ENCODE results near the gene RAD23B.
A peak's percentile ranks its signal among the peaks of the same experiment; 100 is the strongest.

The RAD23B gene

DNA sequence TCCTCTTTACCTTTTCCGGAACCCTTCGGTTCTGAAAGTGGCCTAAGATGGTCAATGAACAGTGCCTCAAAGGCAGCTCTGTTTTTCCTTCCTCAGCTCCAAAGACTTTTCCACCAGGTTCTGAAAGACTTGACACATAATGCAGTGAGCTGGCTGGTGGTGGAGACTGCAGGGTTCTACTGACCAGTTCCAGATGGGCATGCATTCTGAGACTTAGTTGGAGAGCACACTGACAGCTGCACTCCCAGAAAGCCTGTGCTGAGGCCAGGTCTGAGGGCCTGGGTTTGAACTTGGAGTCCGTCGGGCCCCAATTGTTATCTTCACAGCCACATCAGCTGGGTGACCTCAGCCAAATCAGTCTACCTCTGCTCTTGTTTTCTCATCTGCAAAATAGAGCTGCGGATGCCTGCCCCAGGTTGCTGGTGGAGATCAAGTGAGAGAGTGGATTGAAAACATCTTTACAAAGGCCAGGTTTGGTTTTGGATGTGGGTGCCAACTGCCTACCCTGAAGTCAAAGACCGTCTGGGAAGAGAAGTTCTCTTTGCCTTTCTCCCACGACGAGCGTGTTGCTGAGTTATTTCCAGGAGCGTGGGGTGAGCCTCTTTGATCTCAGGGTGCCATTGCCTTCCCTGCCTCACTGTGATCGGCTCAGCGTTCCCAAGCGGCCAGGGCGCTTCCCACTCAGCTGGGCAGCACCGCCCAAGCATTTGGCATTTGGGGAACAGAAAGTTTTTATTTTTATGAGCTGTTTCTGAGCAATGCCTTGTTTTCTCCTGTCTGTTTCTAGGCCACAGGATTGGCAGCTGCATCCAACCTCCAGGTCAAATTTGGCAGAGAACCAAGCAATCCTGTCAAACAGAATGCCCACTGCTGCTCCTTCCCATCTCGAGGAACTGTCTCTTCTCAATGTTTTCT is 54.9 kb downstream of the RAD23B start:
- DNase-seq = no peak

DNA sequence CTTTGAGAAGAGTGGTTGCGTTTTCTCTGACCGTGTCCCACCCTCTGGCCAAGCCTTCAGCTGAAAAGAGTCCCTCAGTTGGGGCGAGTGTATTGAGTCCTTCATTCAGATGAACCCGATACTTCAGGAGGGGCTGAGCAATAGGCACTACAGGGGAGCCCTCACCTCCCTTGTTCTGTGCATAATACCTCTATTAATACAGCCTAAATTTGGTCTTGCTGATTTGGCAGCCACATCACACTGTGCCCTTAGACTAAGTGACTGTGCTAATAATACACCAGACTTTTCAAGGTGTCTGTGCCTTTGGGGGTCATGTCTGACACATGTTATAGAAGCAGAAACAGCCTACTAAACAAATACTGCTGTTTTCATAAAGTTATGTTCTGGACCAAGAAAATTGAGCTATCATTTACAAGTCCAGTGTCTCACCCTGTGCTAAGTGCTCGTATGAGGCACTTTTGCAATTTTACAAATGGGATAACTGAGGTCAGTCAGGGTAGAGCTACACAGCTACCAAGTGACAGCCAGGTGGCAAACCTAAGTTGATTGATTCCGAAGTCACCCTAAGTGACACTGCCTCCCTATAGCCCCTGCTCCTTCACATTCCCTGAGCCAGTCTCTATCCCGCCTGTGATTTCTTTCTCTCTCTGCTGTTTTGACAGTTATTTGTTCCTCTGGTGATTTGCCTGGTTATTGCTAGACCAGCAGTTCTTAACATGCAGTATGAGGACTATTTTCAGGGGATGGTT is 56.0 kb downstream of the RAD23B start:
- DNase-seq = no peak

DNA sequence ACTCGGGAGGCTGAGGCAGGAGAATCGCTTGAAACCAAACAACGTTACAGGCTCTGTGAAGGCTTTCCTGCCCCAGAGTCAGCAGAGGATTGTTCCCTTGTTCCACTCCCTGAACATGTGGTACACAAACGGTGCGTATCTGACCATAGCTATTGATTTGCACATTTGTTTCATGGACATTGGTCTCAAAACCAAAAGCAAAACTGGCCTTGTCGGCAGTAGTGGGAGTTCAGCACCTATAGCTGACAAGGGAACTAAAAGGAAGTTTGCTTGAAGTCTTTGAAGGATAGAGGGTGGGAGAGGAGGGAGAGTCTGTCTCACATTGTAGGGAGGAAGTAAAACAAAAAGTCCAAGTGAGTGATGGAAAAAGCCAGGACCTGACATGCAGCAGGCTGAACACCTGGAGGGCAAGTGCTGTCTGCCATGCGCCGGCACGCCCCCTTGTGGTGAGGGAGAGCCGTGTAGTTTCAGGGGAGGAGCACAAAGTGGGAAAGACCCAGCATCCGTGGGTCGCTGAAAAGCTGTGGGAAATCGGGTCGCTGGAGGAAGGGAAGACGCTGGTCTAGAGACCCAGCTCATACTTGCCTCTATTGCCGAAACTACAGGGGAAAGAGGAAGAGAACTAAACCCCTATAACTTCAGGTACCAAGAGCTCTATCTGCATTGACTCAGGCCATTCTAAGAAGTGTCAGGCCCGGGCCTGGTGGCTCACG is 58.0 kb downstream of the RAD23B start:
- DNase-seq = no peak

DNA sequence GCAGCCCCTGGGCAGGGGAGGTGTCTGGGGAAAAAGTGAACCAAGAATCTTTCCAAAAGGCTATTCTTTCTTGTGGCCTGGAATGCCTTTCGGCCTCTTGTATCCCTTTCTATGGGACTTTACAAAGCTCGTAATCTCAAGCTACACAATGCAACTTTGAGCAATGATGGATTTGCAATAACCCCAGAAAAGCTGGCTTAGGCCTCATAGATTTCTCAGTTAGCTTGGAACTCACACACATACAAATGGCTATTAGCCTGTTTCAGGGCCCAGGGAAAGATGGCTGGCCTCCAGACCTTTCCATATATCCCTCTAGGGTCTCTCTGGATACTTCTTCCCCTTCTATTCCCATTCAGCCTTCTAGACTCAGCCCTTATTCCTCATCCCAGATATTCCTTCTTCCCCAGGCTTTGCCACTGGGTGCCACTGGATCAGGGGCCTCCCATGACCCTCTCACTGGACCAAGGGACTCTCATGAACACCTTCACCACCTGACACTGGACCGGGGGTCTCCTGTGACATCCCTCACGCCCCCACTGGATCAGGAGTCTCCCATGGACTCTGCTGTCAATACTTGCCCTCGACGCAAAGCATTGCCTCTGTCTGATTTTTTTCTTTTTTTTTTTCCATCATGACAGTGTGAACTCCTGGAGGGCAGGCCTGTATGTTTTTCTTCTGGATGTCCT is 59.5 kb downstream of the RAD23B start:
- no peak for DNase-seq

DNA sequence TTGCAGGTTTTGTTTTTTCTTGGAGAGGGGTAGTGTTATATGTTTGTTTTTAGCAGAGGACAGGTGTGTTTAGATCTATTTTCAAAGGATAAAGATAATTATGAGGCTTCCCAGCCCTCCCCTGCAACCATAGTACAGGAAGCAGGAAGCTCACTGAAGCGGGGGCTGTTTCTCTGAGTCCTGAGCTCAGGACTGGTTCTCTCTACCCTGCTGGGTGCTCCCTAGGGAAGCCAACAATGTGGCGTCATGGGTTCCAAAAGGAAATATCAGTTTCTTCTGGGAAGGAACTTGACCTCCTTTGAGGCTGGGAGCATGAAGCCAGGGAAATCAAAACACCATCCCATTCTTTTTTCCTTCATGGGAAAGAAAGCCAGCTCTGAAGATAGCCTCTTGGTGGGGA is 62.2 kb downstream of the RAD23B start:
- DNase-seq = no peak

DNA sequence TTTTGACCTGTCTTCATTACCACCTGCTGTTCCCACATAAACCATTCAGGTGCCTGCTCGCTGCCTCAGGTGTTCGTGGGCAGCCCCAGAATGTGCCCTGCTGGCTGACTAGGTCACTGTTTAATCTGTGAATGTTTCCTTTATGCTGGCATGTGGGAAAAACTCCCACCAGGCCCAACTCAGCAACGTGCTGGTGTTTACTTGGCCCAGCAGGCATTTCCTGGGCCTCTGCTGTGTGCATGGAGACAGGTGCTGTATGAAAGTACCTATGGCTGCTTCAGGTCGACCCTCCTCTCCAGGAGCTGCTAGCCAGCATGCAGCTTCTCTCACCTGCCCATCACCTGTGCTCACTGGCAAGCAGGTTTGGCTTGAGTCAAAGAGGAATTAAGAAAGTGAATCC is 65.8 kb downstream of the RAD23B start:
- DNase-seq = no peak

DNA sequence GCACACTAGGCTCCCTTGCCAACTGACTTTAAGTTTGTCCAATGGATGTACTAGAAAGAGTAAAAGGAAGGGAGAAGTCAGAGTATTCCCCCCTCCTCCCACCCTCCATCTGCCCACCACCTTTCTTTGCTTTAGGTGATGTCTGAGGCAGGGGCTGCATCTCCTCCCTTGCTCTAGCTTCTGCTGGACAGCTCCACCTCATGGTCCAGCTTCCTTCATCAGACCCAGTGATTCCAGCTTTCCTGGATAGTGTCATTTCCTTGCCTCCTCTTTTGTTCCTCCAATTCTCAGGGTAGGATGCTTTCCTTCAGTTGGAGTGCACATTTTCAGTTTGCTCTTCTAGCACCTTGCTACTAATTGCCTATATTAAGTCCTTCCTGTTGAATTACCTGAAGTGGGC is 67.4 kb downstream of the RAD23B start:
- no peak for DNase-seq

DNA sequence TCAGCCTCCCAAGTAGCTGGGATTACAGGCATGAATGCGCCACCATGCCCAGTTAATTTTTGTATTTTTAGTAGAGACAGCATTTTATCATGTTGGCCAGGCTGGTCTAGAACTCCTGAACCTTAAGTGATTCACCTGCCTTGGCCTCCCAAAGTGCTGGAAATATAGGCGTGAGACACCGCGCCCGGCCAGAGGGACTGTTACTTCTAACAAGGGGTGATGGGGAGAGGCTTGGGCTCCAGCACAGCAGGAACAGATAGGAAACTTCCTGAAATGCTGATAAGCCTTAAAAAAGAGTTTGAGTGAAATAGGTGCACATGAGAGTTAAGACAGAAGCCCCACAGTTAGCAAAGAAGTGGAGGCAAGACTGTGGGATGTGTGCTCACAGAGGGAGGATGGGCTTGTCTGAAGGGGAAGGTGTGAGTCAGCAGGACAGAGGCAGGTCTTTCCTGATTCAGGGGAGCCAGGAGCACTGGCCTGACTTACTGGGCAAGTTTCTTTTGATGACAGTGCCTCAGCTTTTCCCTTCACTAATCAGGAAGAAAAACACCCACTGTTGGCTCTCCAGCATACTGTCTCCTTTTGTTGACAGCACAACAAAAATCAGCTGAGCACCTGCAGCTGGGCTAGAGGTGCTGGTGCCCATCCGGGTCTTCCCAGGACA is 68.4 kb downstream of the RAD23B start:
- no peak for DNase-seq

DNA sequence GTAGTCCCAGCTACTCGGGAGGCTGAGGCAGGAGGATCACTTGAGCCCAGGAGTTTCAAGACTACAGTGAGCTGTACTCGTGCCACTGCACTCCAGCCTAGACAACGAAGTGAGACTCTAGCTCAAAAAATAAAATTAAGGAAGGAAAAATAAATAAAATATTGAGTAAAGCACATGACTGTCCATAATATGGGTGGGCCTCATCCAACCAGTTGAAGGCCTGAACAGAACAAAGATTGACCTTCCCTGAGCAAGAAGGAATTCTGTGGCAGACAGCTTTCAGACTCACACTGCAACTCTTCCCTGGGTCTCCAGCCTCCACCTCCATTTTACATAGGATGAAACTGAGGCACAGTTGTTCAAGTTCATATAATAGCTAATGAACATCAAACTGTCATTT is 72.3 kb downstream of the RAD23B start:
- no peak for DNase-seq

DNA sequence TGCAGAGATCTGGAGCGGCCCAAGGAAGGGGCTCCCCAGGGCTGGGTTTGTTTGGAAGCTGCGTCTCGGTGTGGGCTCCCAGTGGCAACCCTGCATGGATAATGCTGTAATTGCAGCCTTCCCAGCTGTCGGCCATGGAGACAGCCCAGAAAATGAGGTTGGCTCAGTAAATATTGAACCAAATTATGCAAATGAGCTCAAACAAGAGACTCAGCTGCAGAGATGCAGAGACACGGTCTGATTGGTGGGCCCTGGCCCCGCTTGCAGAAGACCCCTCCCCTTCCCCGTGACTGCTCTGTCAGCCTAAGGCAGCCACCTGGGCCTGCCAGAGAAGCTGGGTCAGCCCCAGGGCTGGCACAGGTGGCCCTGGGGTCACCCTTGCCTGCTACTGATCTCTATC is 75.9 kb downstream of the RAD23B start:
- no peak for DNase-seq

DNA sequence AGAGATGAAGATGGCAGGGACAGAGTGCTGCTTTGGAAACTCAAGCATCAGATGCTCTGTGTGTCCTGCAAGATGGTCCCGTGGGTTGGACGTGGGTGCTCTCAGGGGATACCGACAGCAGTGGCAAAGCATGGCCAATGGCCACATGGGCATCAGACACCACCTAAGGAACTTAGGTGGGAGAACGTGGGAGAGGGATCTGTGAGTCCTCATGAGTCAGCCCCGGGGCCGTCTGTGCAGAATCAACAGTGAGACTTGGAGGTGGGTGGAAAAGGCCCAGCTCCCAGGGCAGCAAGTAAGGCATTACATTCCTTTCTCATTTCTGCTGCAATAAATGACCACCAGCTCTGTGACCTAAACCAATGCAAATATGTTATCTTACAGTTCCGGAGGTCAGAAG is 77.0 kb downstream of the RAD23B start:
- no peak for DNase-seq

DNA sequence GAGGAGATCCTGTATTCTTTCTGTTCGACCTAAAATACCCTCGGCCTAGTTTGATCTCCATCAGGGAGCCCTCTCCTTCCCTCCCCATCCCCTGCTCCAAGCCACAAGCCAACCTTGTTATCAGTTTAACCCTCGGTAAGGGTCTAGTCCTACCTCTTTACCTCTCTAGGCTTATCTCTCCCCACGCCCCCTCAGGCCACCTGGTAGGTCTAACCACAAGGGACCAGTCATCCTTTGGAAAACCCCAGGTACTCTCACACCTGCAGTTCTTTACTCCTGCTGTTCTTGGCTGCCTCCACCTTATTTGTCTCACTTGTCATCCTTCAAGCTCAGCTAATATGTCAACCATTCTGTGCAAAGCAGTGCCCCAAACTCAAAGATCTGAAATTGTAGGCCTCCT is 78.7 kb downstream of the RAD23B start:
- no peak for DNase-seq

DNA sequence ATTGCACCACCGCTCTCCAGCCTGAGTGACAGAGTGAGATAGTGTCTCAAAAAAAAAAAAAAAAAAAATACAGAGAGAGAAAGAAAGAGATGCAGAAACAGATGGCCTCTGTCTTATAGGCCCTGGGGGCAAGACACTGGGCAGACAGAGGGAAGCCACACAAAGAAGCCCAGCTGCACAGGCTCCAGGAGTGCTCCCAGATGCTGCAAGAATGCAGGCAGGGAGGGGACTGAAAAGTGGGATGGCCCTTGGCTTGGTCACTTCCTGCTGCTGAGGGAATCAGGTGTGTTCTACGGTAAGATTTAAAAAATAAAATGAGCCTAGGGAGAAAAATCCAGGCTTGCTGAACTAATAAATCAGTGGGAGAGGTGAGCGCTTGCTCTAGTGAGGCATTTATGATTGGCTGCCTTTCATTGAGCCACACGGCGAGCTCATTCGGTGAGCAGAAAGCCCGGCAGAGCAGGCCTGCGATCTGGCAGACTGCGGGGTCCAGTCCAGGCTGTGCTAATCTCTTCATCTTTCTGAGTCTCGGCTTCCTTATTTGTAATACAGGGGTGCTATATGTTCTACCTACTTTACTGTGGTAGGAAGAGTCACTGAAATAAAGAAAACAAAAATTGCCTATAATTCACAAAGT is 80.6 kb downstream of the RAD23B start:
- peak; percentile 42 for DNase-seq

DNA sequence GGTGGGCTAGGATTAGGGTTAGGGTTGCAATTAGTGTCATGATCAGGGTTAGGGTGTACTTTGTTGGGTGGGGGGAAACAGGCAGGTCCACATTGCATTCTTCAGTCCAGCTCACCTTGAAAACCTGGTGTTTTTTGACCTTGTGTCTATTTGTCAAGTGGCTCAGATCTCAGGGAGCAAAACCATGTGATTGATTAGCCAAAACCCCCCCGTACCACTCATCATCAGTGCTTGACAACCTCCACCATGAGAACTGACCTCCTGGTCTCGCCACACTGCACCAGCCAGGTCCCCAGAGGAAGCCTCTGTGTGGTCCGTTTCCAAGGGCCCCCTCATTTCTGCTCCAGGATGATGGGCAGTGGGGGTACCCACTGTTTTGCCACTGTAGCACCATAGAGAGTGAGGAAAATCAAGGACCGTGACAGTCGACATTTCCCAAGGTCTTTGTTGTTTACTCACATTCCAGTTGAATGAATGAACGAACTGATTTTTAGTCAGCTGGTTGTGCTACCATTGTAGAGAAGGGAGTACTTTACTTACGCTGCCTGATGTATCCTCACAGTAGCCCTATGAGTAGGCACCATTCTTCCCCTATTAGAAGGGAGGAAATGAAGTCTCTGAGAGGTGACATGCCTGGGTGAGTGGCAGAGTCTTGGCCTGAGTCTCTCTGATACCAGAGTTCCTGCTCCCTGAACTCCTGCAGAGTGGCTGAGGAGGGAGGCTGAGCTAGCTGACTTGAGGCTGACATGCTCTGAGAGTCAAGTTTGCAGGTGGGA is 84.8 kb downstream of the RAD23B start:
- no peak for DNase-seq

DNA sequence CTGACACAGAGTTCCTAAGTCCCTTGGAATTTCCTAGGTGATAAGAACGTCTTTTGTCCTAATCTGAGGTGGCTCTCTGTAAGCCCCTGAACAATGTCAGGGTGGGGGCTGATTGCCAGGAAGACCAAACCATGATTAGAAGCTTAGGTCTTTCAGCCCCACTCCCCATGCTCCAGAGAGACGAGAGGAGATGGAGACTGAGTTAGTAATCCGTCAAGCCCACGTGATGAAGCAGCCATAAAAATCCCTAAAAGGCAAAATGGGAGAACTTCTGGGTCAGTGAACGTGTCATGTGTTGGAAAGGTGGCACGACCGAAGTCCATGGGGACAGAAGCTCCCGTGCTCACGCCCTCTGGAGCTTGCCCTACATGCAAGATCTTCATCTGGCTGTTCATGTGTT is 85.6 kb downstream of the RAD23B start:
- DNase-seq = no peak

DNA sequence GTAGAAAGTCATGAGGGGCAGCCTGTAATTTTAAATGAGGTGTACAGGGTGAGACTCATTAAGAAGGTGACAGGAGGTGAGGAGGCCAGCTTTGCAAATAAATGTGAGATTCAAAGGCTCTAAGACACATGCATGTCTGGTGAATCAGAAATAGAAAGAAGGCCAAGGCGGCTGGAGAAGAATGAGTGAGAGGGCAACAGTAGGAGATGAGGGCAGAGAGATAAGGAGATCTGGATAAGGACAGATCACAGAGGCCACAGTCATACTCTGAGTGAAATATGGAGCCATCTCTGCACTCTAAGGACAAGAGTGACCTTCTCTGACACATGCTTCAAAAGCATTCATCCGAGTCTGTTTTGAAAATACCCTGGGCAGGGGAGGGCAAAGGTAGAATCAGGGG is 90.7 kb downstream of the RAD23B start:
- DNase-seq = no peak

DNA sequence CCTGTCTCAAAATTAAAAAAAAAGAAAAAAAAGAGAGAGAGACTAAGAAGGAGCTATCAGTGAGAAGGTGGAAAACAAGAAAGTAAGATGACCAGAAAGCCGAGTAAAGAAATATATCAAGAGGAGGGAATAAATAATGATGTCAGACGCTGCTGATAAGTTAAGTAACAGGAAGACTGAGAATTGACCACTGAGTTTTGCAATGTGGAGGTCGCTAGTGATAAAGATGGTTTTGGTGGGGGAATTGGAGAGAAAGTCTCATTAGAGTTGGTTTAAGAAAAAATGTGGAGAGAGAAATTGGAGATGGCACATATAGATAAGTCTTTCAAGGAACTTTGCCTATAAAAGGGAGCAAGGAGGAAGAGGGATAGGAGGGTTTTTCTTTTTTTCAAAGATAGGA is 91.9 kb downstream of the RAD23B start:
- DNase-seq = no peak

DNA sequence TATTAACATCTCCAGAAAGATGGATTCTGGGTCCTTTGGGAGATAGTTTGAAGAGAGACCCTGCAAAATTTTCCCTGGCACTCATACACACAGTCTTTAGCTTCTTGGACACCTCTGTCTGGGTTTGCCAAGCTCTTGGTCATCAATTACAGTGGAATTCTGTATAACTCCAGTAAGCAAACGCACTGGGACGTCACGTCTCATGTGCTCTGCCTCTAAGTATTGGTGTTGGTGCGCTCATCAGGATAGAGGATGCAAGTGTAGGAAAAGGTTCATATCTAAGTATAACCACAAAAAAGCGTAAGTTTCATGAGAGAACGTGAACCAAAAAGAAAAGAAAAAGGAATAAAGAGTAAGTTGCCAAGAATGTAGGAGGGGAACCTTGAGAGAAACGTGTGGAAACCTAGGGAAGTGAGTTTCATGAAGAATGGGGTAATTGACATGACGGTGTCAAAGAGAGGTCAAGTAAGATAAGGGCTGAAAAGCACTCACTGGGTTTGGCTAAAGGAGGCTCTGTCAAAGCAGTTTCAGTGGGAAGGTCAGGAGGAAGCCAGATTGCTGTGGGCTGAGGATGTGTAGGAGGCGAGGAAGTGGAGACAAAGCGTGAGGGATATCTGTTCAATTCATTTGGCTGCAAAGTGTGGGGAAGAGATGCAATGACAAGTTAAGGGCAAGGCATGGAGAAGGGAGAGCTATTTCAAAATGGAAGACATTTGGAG is 92.7 kb downstream of the RAD23B start:
- no peak for DNase-seq

DNA sequence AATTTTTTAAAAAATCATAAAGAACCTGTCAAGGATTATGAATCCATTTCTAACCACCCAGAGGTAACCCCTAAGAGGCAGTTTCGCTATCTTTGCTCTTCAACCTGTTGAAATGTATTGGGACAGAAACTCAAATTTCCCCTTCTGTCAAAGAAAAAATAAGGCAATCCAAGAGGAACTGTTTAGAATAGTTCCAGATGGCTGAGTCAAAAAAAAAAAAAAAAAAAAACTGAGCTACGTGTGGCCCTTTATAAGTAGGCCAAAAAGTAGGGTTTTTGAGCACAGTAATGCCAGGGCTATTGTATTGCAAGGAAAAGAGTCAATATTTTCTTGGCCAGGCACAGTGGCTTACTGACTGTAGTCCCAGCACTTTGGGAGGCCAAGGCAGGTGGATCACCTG is 94.9 kb downstream of the RAD23B start:
- no peak for DNase-seq

Data from NCI-H524 treated with DMSO at 0.1 percent for 48 hours (cell line).